SK-N-SH (cell line): ENCODE measurements around the gene SMPD3. TPM values are rescaled to one million over a fixed set of nuclear protein-coding genes. Genes with fewer than 3 reads are reported as not detected.

Experiments
- CTCF ChIA-PET: fragments of 300-600, 350-600 bp; formaldehyde crosslinking; extraction: SDS; loops from one replicate; lab custom pipeline; 2021; lab: Yijun Ruan, JAX
- POLR2A ChIA-PET: fragments of 350-600 bp; sonication (Branson Sonifier 250); formaldehyde crosslinking; extraction: SDS; loops from one replicate; lab custom pipeline; 2020; ENCODE audit warnings: antibody characterized with exemption, inconsistent platforms; lab: Yijun Ruan, JAX
- DNase-seq: peaks from one replicate; pipeline ENCODE4 v3.0.0; 2012
- H2AFZ ChIP-seq: fragments of 200-600 bp; sonication (generic); 2 replicates; pipeline ENCODE4 v1.8.1; 2016; ENCODE audit warnings: antibody characterized with exemption, mild to moderate bottlenecking, low read depth
- H3F3A ChIP-seq: fragments of 200-600 bp; sonication (generic); replicated peaks from 2 replicates; pipeline ENCODE3; 2016; ENCODE audit warnings: antibody characterized with exemption, mild to moderate bottlenecking; ENCODE audit not compliant: insufficient read depth
- H3K27ac ChIP-seq, 2 experiments: fragments of 200-500 bp in 1 of 2; fragments of 200-600 bp in 1 of 2; sonication (Bioruptor generic) in 1 of 2; sonication (generic), shearing (Covaris generic) in 1 of 2; 2 replicates each; pipeline versions ENCODE4 v1.5.1 to v1.6.1; 2014 to 2016; ENCODE audit warnings: low read depth in 2 of 2, inconsistent platforms in 1 of 2, low read length in 1 of 2, mild to moderate bottlenecking in 1 of 2, mixed read lengths in 1 of 2
- H3K27me3 ChIP-seq: fragments of 200-600 bp; sonication (generic), shearing (Covaris generic); 2 replicates; pipeline ENCODE4 v1.6.1; 2016; ENCODE audit warnings: mixed run types; ENCODE audit not compliant: insufficient read depth
- H3K36me3 ChIP-seq, 2 experiments: fragments of 200-500 bp in 1 of 2; fragments of 200-600 bp in 1 of 2; sonication (Bioruptor generic) in 1 of 2; sonication (generic) in 1 of 2; replicated peaks in 1 of 2; 2 replicates each; pipeline versions ENCODE3 to v1.5.1; 2014 to 2016; ENCODE audit warnings: low read length in 1 of 2, mild to moderate bottlenecking in 1 of 2; ENCODE audit not compliant: insufficient read depth in 2 of 2, control insufficient read depth in 1 of 2
- H3K4me1 ChIP-seq, 2 experiments: fragments of 200-500 bp in 1 of 2; fragments of 200-600 bp in 1 of 2; sonication (Bioruptor generic) in 1 of 2; sonication (generic), shearing (Covaris generic) in 1 of 2; 2 replicates each; pipeline versions ENCODE4 v1.5.1 to v1.6.1; 2014 to 2016; ENCODE audit warnings: low read depth in 1 of 2, low read length in 1 of 2, mixed run types in 1 of 2; ENCODE audit not compliant: insufficient read depth in 2 of 2, control insufficient read depth in 1 of 2
- H3K4me2 ChIP-seq: fragments of 200-600 bp; sonication (generic), shearing (Covaris generic); 2 replicates; pipeline ENCODE4 v1.6.1; 2017; ENCODE audit warnings: mixed run types
- H3K4me3 ChIP-seq, 2 experiments: fragments of 200-500 bp in 1 of 2; fragments of 200-600 bp in 1 of 2; sonication (Bioruptor generic) in 1 of 2; sonication (generic), shearing (Covaris generic) in 1 of 2; 2 replicates each; pipeline versions ENCODE4 v1.5.1 to v1.8.1; 2014 to 2016; ENCODE audit warnings: low read depth in 2 of 2, inconsistent platforms in 1 of 2, low read length in 1 of 2, mild to moderate bottlenecking in 1 of 2, mixed read lengths in 1 of 2, moderate library complexity in 1 of 2
- H3K79me2 ChIP-seq: fragments of 200-600 bp; sonication (generic); 2 replicates; pipeline ENCODE4 v1.8.1; 2017; ENCODE audit warnings: mild to moderate bottlenecking; ENCODE audit not compliant: insufficient read depth
- H3K9ac ChIP-seq: fragments of 200-600 bp; sonication (generic); 2 replicates; pipeline ENCODE4 v1.6.1; 2017; ENCODE audit warnings: mixed run types
- H3K9me2 ChIP-seq: fragments of 200-600 bp; sonication (generic); 2 replicates; pipeline ENCODE4 v1.6.1; 2017; ENCODE audit warnings: mixed run types
- H3K9me3 ChIP-seq: fragments of 200-600 bp; sonication (generic); 2 replicates; pipeline ENCODE4 v1.6.1; 2017; ENCODE audit warnings: mixed run types, mild to moderate bottlenecking, moderate library complexity
- H4K20me1 ChIP-seq: fragments of 200-600 bp; sonication (generic); 2 replicates; pipeline ENCODE4 v1.6.1; 2017; ENCODE audit warnings: mild to moderate bottlenecking, mixed run types; ENCODE audit not compliant: insufficient read depth
- ELF1 ChIP-seq: IDR thresholded peaks from 2 replicates; pipeline ENCODE4 v1.4.0; 2012
- EP300 ChIP-seq, 2 experiments: IDR thresholded peaks; 2 replicates each; pipeline versions ENCODE4 v1.4.0 to v1.6.1; 2012; ENCODE audit warnings: borderline replicate concordance in 1 of 2, low read depth in 1 of 2, low read length in 1 of 2
- FOSL2 ChIP-seq: IDR thresholded peaks from 2 replicates; pipeline ENCODE4 v1.4.0; 2012; ENCODE audit warnings: low read depth, mild to moderate bottlenecking, moderate library complexity, borderline replicate concordance
- FOXJ3 ChIP-seq: sonication (generic); formaldehyde crosslinking; IDR thresholded peaks from 2 replicates; pipeline ENCODE4 v1.5.1; 2020; ENCODE audit warnings: mild to moderate bottlenecking, missing genetic modification reagents
- FOXM1 ChIP-seq: IDR thresholded peaks from 2 replicates; pipeline ENCODE4 v1.4.0; 2012; ENCODE audit warnings: low read depth, mild to moderate bottlenecking
- GABPA ChIP-seq: IDR thresholded peaks from 2 replicates; pipeline ENCODE4 v1.4.0; 2012; ENCODE audit warnings: low read depth, mild to moderate bottlenecking
- IRF3 ChIP-seq: fragments of 150-350 bp; IDR thresholded peaks from 2 replicates; pipeline ENCODE4 v1.6.1; 2016; ENCODE audit warnings: mild to moderate bottlenecking, low read depth, low read length
- MXI1 ChIP-seq: IDR thresholded peaks from 2 replicates; pipeline ENCODE4 v1.6.1; 2012; ENCODE audit warnings: mild to moderate bottlenecking, low read depth, low read length, improper control_type of control experiment
- NRF1 ChIP-seq: IDR thresholded peaks from 2 replicates; pipeline ENCODE4 v1.6.1; 2012; ENCODE audit warnings: low read depth, mild to moderate bottlenecking, low read length
- SIN3A ChIP-seq: IDR thresholded peaks from 2 replicates; pipeline ENCODE4 v1.6.1; 2012; ENCODE audit warnings: low read depth, mild to moderate bottlenecking, low read length, moderate library complexity, borderline replicate concordance
- SMC3 ChIP-seq: IDR thresholded peaks from 2 replicates; pipeline ENCODE4 v1.6.1; 2012; ENCODE audit warnings: low read depth, low read length, improper control_type of control experiment
- TEAD4 ChIP-seq: IDR thresholded peaks from 2 replicates; pipeline ENCODE4 v1.4.0; 2012; ENCODE audit warnings: mild to moderate bottlenecking, borderline replicate concordance; ENCODE audit not compliant: insufficient read depth
- WGBS: methylation state at CpG from one replicate; pipeline ENCODE4 v1.1.6; 2017; ENCODE audit warnings: low lambda C conversion rate; 5-methylcytosine and 5-hydroxymethylcytosine counted together
- polyA plus RNA-seq, 3 experiments: library from polyadenylated mRNA; depleted of rRNA; stranded (reverse); fragments of >200 nt; gene quantifications; 2 replicates each; pipeline ENCODE4 v1.2.3, GENCODE V29; 2012
- TF ChIP-seq, protein P1 (sequence below): IDR thresholded peaks from 2 replicates; pipeline ENCODE4 v1.4.0; 2012; ENCODE audit warnings: low read depth, borderline replicate concordance
- TF ChIP-seq, protein P2 (sequence below): IDR thresholded peaks from 2 replicates; pipeline ENCODE4 v1.6.1; 2012; ENCODE audit warnings: mild to moderate bottlenecking, low read depth, low read length, moderate library complexity
- TF ChIP-seq, protein P3 (sequence below): fragments of 200-600 bp; sonication (generic); IDR thresholded peaks from 2 replicates; pipeline ENCODE4 v1.6.1; 2017; ENCODE audit warnings: antibody characterized with exemption, mild to moderate bottlenecking, moderate library complexity
- TF ChIP-seq, protein P4 (sequence below): IDR thresholded peaks from 2 replicates; pipeline ENCODE4 v1.4.0; 2012; ENCODE audit warnings: low read depth, borderline replicate concordance
- TF ChIP-seq, protein P5 (sequence below): IDR thresholded peaks from 2 replicates; pipeline ENCODE4; 2012

SMPD3 gene
- polyA plus RNA-seq, 1 of the 3 experiments (the other 2 are of a cell fraction): 0.38 TPM

DNA sequence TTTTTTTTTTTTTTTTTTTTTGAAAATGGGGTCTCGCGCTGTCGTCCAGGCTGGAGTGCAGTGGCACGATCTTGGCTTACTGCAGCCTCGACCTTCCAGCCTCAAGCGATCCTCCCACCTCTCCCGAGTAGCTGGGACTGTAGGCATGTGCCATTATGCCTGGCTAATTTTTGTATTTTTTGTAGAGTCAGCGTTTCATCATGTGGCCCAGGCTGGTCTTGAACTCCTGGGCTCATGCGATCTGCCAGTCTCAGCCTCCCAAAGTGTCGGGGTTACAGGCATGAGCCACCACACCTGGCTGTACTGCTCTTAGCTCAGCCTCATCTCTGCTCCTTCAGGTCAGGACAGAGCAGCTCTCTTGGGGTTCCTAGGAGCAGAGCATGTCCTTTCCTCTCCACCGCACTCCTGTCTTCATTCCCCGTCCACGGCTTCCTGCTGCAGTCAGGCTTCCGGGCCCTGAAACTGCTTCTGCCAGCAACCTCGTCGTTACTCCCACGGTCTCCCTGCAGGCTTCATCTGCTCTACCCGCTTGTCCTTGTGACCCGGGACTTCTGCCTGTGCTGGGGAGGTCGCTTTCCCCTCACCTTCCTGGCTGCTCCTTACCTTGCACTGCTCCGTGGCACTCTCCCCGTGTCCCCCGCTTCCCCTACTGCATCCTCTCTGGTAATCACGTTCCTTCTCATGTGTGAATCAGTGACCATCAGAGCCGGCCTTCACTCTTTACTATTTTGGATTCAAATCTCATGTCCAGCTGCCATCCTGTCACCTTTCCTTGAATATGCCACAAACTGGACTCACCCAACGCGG lies 99.5 kb downstream of the SMPD3 start (continued):
- TF ChIP-seq EP300 (IDR thresholded peaks at IDR 0.05; ENCODE audit: borderline replicate concordance in 1 of 2, low read depth in 1 of 2, low read length in 1 of 2) (no peak), GABPA (no peak), SIN3A (no peak)

DNA sequence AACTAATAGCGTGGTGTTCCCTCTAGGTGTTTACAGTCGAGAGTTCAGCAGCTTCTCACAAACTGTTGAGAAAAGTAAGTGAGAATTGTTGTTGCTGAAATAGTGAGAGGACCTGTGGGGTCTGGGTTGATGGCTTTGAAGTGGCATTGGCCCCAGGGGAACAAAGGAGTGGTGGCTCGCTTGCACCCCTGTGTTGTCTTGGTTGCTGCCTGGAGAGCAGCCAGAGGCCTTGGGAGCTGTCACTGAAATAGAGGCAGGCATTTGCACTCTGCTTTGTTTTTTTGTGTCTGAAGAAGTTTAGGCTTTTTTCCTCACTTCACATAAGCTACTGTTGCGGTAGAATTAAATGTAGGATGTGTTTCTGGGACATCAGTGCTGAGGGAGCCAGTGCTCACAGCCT lies 100.7 kb downstream of the SMPD3 start:
- ChIA-PET CTCF (interaction anchor here (1.2 to 1.3 kb wide), 2 partner anchors 10 to 19 kb away, joined by 3 to 4 read pairs; no protein-coding TSS in a partner anchor), POLR2A (no interaction called here)
- Histone ChIP-seq H3F3A (no peaks in the 10 kb centered on the region), H4K20me1 (no peaks in the 10 kb centered on the region), H3K79me2 (no peaks in the 10 kb centered on the region), H3K9me2 (no peaks in the 10 kb centered on the region), H3K4me2 (no peak overlapping the region), H3K27ac (no peak overlapping the region), H3K4me3 (no peak overlapping the region), H3K9me3 (no peaks in the 10 kb centered on the region), H3K36me3 (peaks cover 12 to 76% of the 10 kb centered on the region in 2 experiments), H2AFZ (no peak overlapping the region), H3K9ac (no peak overlapping the region), H3K27me3 (no peaks in the 10 kb centered on the region), H3K4me1 (no peaks in the 10 kb centered on the region)
- DNase-seq: no peak
- TF ChIP-seq SMC3: no peak
- TF ChIP-seq, protein P1, sequence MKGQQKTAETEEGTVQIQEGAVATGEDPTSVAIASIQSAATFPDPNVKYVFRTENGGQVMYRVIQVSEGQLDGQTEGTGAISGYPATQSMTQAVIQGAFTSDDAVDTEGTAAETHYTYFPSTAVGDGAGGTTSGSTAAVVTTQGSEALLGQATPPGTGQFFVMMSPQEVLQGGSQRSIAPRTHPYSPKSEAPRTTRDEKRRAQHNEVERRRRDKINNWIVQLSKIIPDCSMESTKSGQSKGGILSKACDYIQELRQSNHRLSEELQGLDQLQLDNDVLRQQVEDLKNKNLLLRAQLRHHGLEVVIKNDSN: no peak
- TF ChIP-seq IRF3: no peak
- no peak for TF ChIP-seq MXI1
- TF ChIP-seq FOXM1: no peak
- TF ChIP-seq ELF1: no peak
- no peak for TF ChIP-seq FOSL2
- TF ChIP-seq FOXJ3 (CRISPR knock-in tag): no peak
- TF ChIP-seq NRF1: no peak
- TF ChIP-seq, protein P2, sequence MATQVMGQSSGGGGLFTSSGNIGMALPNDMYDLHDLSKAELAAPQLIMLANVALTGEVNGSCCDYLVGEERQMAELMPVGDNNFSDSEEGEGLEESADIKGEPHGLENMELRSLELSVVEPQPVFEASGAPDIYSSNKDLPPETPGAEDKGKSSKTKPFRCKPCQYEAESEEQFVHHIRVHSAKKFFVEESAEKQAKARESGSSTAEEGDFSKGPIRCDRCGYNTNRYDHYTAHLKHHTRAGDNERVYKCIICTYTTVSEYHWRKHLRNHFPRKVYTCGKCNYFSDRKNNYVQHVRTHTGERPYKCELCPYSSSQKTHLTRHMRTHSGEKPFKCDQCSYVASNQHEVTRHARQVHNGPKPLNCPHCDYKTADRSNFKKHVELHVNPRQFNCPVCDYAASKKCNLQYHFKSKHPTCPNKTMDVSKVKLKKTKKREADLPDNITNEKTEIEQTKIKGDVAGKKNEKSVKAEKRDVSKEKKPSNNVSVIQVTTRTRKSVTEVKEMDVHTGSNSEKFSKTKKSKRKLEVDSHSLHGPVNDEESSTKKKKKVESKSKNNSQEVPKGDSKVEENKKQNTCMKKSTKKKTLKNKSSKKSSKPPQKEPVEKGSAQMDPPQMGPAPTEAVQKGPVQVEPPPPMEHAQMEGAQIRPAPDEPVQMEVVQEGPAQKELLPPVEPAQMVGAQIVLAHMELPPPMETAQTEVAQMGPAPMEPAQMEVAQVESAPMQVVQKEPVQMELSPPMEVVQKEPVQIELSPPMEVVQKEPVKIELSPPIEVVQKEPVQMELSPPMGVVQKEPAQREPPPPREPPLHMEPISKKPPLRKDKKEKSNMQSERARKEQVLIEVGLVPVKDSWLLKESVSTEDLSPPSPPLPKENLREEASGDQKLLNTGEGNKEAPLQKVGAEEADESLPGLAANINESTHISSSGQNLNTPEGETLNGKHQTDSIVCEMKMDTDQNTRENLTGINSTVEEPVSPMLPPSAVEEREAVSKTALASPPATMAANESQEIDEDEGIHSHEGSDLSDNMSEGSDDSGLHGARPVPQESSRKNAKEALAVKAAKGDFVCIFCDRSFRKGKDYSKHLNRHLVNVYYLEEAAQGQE: no peak
- TF ChIP-seq, protein P3, sequence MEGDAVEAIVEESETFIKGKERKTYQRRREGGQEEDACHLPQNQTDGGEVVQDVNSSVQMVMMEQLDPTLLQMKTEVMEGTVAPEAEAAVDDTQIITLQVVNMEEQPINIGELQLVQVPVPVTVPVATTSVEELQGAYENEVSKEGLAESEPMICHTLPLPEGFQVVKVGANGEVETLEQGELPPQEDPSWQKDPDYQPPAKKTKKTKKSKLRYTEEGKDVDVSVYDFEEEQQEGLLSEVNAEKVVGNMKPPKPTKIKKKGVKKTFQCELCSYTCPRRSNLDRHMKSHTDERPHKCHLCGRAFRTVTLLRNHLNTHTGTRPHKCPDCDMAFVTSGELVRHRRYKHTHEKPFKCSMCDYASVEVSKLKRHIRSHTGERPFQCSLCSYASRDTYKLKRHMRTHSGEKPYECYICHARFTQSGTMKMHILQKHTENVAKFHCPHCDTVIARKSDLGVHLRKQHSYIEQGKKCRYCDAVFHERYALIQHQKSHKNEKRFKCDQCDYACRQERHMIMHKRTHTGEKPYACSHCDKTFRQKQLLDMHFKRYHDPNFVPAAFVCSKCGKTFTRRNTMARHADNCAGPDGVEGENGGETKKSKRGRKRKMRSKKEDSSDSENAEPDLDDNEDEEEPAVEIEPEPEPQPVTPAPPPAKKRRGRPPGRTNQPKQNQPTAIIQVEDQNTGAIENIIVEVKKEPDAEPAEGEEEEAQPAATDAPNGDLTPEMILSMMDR: no peak
- no peak for TF ChIP-seq TEAD4
- no peak for TF ChIP-seq SIN3A
- TF ChIP-seq, protein P4, sequence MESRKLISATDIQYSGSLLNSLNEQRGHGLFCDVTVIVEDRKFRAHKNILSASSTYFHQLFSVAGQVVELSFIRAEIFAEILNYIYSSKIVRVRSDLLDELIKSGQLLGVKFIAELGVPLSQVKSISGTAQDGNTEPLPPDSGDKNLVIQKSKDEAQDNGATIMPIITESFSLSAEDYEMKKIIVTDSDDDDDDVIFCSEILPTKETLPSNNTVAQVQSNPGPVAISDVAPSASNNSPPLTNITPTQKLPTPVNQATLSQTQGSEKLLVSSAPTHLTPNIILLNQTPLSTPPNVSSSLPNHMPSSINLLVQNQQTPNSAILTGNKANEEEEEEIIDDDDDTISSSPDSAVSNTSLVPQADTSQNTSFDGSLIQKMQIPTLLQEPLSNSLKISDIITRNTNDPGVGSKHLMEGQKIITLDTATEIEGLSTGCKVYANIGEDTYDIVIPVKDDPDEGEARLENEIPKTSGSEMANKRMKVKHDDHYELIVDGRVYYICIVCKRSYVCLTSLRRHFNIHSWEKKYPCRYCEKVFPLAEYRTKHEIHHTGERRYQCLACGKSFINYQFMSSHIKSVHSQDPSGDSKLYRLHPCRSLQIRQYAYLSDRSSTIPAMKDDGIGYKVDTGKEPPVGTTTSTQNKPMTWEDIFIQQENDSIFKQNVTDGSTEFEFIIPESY: no peak
- TF ChIP-seq, protein P5, sequence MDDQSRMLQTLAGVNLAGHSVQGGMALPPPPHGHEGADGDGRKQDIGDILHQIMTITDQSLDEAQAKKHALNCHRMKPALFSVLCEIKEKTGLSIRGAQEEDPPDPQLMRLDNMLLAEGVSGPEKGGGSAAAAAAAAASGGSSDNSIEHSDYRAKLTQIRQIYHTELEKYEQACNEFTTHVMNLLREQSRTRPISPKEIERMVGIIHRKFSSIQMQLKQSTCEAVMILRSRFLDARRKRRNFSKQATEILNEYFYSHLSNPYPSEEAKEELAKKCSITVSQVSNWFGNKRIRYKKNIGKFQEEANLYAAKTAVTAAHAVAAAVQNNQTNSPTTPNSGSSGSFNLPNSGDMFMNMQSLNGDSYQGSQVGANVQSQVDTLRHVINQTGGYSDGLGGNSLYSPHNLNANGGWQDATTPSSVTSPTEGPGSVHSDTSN: no peak
- 88% methylated on average over 4 of the region's 4 CpGs for WGBS
